ENCODE data around the gene PIGR.

DNA sequence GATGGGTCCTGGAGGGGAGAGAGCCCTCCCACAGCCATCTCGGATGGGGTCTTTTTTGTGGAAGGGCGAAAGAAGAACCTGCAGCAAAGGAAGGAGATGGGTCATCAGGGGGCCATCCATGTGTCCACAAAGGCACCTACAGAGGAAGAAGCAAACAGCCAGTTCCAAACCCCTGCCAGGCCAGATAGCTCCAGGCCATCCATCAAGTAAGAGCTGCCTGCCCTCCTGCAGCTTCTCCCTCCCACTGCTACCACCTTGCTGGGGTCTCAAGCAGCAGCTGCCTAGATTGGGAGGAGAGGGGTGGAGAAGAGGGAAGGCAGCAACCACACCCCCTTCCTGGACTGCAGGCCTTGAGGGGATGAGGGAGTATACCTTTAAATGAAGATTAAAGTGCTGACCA, 19.5 kb upstream of the PIGR start:
- TF ChIP-seq, protein P1, sequence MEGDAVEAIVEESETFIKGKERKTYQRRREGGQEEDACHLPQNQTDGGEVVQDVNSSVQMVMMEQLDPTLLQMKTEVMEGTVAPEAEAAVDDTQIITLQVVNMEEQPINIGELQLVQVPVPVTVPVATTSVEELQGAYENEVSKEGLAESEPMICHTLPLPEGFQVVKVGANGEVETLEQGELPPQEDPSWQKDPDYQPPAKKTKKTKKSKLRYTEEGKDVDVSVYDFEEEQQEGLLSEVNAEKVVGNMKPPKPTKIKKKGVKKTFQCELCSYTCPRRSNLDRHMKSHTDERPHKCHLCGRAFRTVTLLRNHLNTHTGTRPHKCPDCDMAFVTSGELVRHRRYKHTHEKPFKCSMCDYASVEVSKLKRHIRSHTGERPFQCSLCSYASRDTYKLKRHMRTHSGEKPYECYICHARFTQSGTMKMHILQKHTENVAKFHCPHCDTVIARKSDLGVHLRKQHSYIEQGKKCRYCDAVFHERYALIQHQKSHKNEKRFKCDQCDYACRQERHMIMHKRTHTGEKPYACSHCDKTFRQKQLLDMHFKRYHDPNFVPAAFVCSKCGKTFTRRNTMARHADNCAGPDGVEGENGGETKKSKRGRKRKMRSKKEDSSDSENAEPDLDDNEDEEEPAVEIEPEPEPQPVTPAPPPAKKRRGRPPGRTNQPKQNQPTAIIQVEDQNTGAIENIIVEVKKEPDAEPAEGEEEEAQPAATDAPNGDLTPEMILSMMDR (IDR thresholded peaks at IDR 0.05; ENCODE audit: borderline replicate concordance, extremely low read depth, low read length, poor library complexity, severe bottlenecking) = no peak
- no peak for TF ChIP-seq EZH2 (IDR thresholded peaks at IDR 0.05; ENCODE audit: borderline replicate concordance, low read depth, low read length, severe bottlenecking)

Data from DND-41 (cell line).